HG03575 (cell line): Measurements from ENCODE around the gene DCHS1.

Experiments used
- ATAC-seq: cut with Tn5 transposase; IDR thresholded peaks from one replicate; pipeline ENCODE4 v1.9.1; 2021; ENCODE audit not compliant: unreplicated experiment, insufficient number of reproducible peaks, low FRiP score; ENCODE audit errors: extremely low read depth

The DCHS1 gene

DNA sequence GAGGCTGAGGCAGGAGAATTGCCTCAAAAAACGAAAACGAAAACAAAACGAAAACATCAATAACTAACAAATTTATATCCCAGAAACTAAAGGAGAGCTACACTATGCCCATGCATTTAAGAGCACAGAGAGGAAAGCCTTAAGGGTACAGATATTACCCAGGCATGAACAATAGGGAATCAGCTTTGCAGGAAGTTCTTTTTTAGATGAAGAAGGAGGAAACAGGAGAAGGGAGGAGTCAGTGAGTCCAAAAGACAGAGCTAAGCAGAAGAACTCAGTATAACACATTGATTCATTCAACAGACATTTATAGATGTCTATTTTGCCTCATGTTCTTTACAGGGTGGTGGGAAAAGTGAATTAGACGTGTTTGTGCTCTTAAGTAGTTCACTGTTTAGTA lies 19.3 kb upstream of the DCHS1 start:
- no peak for ATAC-seq

DNA sequence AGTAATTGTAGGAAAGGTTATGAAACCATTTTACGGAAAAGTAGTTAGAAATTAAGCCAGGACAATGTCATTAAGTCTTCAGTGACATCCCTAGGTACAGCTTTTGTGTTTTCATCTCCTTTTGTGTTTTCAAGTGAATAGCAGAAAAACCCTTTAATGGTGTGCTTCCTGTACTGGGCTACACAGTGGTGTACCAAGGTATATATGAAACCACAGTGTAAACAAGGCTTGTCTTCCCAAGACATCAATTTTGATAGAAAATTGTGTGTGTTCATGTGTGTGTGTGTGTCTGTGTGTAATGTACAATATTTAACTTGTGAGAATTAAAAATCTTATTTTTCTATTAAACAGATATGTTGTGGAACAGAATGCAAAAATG lies 18.6 kb upstream of the DCHS1 start:
- ATAC-seq = no peak

DNA sequence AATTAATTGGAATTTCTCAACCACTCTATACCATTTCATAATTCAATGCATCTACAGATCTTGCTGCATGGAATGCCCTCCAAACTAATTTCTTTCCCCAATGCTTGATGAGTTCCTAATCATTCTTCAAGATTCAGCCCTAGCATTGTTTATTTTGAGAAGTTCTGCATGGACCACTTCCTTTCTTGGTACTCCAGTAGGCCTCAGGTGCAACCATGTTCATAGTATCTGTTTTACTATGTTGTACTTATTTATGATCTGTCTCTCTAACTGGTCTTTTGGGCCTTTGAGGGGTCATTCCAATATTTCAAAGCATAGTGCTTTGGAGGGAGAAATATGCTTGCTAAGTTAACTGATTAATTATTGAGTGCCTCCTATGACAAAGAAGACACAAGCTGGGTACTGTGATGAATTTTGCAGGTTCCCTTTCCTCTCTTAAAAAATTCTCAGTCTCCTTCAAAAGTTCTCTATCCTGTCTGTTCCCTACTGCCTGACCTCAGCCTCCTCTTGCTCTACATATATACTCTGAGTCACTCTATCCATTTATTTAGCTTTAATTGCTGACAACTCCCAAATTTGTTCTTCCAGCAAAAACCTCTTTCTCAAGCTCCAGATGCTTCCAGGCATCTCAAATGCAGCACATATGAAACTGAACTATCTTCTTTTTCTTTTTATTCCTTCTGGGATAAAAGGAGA lies 18.1 kb upstream of the DCHS1 start:
- no peak for ATAC-seq

DNA sequence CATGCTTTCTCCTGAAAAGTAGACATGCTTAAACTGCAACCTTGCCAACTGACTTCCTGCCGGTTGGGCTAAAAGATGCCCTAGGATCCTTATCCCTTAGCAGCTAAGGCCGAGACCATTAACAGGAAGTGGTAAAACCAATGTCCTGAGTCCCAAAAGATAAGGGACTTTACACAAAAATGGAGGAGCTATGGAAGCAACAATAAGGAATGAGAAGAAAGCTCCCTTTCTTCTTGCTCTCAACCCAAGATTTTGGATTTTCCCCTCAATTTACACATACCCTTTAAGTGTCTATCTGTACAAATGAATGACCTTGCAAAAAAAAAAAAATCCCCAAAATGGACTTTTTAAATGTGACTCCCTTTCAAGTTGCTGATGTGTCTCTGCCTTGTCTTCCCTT lies 16.4 kb upstream of the DCHS1 start:
- ATAC-seq = no peak

DNA sequence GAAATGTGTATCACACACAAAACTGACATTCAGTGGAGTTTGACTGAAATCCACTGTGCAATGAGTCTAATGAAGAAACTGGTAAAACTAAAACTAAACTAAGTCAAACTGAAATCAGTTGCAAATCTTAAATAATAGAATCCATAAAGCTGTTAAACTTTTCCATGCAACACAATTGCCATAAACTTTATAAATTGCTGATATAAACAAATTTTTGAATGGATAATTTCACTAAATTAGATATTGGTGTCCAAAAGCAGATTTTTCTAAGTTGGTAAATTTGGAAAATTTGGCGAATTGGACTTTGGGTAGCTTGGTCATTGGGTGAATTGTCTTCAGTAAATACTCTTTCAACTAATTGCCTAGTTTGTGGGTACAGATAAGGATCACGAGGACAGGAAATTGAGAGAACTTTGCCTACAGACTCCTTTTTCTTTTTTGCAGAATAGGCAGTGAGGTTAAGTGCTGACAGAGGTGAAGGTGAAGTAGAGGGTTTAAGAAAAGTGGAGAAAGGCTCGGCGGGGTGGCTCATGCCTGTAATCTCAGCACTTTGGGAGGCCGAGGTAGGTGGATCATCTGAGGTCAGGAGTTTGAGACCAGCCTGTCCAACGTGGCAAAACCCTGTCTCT lies 14.7 kb upstream of the DCHS1 start:
- ATAC-seq = no peak

DNA sequence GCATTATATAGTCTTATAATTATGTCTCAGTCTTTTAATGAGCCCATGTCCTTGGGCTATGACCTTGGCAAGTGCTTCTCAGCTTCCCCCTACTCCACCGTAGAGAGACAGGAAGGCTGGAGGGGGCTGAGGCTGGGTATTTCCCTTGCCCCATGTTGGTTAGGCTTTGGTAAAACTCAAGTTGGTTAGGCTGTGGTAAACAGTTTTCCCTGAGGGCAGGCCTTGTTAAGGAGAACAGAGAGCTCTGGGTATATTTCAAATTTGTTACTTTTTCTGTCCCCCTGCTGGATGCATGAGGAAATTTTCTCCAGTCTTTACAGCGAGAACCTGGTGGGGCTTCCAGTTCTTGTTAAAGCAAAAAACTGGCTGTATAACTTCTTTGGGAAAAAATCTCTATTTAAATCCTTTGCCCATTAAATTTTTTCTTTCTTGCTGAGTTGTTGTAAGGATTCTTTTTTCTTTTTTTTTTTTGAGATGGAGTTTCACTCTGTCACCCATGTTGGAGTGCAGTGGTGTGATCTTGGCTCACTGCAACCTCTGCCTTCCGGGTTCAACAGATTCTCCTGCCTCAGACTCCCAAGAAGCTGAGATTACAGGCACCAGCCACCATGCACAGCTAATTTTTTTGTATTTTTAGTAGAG lies 12.2 kb upstream of the DCHS1 start:
- ATAC-seq = no peak

DNA sequence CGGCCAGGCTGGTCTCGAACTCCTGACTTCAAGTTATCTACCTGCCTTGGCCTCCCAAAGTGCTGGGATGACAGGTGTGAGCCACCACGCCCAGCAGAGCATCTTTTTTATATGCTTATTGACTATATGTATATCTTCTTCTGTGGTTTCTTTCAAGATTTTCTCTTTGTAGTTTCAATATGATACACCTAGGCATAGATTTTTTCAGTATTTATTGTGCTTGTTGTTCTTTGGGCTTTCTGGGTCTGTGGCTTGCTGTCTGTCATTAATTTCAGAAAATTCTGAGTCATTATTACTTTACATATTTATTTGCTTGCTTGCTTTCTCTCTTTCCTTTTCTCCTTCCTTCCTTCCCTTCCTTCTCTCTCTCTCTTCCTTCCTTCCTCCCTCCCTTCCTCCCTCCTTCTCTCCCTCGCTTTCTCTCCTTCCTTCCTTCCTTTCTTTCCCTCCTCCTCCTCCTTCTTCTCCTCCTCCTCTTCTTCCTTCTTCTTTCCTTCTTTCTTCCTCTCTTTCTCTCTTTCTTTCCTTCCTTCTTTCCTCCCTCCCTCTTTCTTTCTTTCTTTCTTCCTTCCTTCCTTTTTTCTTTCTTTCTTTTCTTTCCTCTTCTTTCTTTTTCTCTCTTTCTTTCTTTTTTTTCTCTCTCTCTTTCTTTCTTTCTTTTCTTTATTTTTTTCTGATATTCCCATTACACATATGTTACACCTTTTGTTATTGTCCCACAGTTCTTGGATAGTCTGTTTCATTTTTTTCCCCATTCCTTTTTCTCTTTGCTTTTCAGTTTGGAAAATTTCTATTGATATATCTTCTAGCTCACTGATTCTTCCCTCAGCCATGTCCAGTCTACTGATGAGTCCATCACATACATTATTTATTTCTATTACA lies 10.9 kb upstream of the DCHS1 start:
- ATAC-seq = no peak

DNA sequence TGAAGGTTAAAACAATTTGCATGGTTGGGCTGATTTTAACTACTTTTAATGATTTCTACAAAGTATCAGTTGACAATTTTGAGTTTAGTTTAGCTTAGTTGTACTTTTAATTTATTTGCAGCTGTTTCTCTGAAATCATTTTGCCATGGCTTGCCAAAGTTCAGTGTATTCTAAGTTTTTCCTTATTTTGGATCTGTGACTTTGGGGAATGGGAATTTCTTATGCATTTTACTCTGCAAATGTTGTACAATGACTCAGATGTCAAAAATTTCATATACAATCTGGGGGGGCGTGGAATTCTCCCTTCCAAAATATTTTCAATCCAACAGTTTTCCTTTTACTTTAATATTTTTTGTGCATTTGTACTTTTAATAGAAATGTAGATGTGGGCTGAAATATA lies 8.9 kb upstream of the DCHS1 start:
- no peak for ATAC-seq

DNA sequence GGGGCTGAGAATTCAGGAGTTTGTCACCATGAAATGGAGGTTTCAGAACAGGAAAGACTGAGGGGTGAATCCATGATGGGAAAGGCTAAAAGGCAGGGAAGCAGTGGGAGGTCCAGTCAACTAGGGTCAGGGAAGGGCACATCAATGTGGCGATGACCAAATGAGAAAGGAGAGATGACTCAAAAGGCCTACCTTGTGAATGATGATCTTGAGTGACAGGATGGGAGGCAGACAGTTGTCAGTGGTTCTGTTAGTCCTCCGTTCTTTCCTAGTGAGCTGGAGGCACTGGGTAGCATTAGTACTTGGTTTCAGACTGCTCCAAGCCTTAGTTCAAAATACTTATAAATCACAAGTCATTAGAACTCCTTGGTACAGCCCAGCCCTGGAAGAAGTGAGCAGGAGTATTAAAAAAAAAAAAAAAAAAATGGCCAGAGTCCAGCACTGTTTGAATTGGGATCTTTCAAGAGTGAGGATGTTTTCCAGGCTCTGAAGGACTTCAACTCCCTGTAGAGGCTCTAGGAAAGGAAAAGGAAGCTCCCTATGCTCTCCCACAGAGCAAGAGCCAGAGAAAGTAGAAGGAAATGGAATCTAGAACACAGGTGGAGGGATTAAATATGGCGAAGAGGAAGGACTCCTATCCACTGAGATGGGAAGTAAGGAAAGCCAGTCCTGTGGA lies 8.3 kb upstream of the DCHS1 start:
- ATAC-seq = no peak

DNA sequence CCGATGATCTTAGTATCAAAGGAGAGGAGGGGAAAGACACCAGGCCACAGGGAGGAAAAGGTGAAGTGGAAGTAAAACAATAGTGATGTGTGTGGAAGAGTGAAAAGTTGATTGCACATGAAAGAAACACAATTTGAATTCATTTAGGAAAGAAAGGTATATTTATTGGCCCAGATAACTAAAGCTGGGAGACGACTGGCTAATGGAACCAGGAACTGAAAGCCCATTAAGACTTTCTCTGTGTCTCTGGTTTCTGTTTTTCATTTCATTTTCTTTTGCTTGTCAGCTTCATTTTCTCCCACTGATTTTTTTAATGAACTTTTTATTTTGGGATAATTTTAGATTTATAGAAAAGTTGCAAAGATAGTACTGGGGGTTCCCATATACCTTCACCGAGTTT lies 5.1 kb upstream of the DCHS1 start:
- ATAC-seq = no peak

DNA sequence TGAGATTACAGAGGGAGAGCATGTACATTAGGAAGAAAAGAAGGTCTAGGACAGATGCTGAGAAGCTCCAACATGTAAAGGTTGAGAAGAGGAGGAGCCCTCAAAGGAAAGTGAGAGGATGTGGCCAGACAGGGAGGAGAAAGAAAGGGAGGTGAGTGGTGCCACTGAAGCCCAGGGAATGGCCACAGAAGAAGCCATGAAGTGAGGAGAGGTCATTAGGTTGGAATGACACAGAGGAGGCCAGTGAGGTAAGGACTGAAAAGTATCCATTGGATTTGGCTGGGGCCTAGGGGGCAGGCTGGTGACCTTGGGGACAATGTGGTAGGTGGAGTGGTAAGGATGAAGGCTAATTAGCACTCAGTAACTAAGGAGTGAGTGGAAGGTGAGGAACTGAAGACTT lies 3.0 kb upstream of the DCHS1 start:
- ATAC-seq = no peak

DNA sequence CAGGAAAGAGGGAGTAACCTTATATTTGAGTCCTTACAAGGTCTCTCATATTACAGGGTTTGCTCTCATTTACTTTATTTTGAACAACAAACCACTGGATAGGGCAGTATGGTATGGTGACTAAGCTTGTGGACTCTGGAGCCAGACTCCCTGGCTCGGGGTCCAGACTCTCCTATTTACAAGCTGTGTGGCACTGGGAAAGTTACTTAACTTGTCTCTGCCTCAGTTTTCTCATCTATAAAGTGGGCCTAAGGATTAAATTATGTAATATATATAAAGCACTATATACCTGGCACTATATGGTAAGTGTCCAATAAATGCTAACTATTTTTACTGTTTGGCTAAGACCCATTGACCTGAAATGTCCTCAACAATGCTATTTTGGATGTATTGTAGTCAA lies 1.7 kb upstream of the DCHS1 start:
- ATAC-seq = no peak

DNA sequence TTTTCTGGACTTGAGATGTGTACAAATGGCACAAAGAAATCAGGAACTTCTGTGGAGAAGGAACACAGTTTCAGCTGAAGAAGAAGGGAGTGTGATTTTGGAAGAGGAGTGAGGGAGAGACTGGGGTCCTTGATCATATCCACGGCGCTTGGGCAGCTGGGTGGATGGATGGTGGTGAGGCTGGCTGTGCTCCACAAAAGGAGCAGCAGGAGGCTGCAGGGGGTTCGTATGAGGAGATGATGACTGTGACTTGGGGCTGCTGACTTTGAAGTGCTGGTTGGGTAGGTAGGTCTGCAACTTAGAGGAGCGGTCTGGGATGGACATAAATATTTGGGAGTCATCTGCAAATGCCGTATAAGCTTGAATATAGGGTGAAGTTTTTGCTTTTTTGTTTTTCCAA lies 1.3 kb upstream of the DCHS1 start:
- ATAC-seq = no peak

DNA sequence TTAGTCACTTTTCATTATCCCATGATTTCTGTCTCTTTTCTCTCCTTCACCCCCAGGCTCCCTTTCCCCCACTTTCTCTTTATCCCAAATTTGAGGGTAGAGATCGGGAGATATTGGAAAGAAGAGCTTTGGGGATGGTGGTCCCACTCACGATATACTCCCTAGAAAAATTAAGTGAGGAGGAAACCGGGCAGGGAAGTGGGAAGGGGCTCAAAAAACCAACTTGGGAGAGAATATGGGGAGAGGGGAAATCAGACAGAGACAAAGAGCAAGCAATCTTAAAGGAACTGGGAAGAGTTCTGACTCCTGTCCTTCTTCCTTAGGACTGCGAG lies 941 bp upstream of the DCHS1 start:
- no peak for ATAC-seq

DNA sequence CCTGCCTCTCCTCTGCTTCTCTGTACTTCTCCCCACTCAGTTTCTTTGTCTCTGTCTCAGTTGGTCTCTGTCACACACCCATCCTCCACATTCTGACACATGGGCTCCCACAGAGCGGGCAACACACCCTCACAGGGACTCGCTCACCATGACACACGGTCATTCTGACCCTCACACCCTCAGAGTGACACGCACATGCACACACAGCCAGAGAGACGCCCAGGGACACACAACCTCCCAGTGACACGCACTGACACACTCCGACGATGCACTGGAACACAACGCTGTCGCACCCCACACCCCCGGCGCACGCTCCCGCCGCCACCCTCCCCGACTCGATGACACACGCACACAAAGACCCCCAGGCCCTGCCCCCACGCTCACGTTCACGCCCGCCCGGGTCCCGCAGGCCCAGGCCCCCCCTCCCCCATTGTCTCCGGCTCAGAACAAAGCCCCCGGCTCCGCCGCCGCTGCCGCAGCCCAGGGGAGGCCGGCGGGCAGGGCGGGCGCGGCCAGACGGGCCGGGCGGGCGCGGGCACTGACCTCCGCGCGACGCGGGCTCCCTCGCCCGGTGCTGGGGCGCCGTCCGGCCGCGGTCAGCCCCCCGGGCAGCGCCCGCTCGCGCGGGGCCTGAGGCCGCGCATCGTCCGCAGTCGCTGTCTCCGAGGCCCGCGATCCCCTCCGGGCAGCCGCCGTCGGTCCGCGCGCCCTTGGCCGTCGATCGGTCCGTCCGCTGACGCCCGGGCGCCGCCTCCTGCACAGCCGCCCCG lies 404 bp downstream of the DCHS1 start:
- ATAC-seq = no peak

DNA sequence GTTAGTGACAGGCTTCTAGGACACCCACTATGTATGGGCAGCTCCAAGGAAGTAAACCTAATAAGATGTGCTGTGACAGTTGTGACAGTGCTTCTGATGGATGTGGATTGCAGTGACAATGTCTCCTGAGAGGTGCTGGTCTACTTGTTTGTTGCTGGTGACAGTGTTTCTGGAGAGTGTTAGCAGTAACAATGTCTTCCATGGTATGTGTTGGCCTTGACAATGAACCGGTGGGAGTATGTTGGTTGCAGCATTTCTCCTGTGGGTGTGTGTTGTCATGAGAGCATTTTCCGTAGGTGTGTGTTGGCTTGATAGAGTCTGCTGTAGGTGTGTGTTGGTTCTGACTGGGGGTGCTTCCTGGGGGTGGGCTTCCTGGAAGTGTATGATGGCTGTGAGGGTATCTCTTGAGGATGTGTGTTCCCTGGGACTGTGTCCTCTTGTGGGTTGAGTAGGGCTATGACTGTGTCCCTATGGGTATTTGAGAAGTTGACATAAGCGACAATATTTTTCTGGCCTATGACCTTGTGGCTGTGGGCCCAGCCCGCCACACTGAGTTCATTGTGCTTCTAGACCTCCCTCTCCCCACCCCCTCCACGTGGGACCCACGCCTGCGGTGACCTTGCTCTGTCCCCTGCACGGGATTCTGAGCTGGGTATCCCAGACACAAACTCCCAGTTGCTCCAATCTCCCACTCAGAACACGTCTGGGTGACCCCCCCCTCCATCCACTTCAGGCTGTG lies 1.2 kb downstream of the DCHS1 start:
- ATAC-seq = no peak

DNA sequence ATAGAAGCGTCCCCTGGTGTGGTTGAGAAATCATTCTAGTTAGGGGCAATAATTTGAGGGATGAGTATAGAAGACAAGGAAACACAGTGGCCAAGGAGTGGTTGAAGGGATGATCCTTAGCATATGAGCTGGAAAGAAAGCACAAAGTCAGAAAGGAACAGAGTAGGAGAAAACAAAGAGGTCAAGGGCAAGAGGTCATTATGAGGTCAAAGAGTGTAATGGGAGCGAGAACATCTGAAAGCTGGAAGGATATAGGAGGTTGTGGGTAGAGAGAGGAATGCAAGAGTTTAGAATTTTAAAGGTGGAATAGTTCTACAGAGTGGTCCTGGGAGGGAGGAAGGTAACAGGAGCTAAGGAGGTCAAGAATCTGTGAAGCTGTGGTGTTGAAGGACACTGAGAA lies 2.0 kb downstream of the DCHS1 start:
- ATAC-seq = no peak

DNA sequence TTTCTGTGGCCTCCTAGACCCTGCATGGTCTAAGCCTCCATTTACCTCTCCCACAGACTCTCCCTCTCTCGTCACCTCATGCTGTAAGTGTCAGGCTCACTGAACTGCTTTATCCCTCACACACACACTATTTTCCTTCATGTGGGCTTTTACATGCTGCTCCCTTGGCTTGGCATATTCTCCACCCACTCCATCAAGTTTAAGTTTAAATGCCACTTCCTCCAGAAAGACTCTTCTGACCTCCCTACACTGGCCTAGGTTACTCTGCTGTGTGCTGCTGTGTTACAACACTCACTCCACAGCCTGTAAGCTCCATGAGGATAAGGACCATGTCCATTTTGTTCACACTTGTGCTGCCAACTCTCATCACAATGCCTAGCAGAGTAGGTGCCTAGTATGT lies 2.5 kb downstream of the DCHS1 start:
- ATAC-seq = no peak
